Measurements from ENCODE around the gene MMAA.

Gene MMAA

GRCh38 chr4:145643295-145643694, 24.1 kb downstream of the MMAA start:
- TF ChIP-seq CTCF (IDR thresholded peaks at IDR 0.05; ENCODE audit: extremely low read depth, missing control alignments): no peak
- no peak for DNase-seq (ENCODE audit: low spot score)

GRCh38 chr4:145644699-145645098, 25.5 kb downstream of the MMAA start:
- TF ChIP-seq CTCF (IDR thresholded peaks at IDR 0.05; ENCODE audit: extremely low read depth, missing control alignments): no peak
- no peak for DNase-seq (ENCODE audit: low spot score)

- TF ChIP-seq CTCF (IDR thresholded peaks at IDR 0.05; ENCODE audit: extremely low read depth, missing control alignments): no peak
- no peak for DNase-seq (ENCODE audit: low spot score)
Observed at GRCh38 chr4:145656156-145656555, 37.0 kb downstream of the MMAA start.

- TF ChIP-seq CTCF (IDR thresholded peaks at IDR 0.05; ENCODE audit: extremely low read depth, missing control alignments): no peak
- no peak for DNase-seq (ENCODE audit: low spot score)
Observed at GRCh38 chr4:145660064-145660463, 40.9 kb downstream of the MMAA start.

- TF ChIP-seq CTCF (IDR thresholded peaks at IDR 0.05; ENCODE audit: extremely low read depth, missing control alignments): no peak
- no peak for DNase-seq (ENCODE audit: low spot score)
Observed at GRCh38 chr4:145663194-145663593, 44.0 kb downstream of the MMAA start.

GRCh38 chr4:145665773-145666172, 46.6 kb downstream of the MMAA start:
- no peak for TF ChIP-seq CTCF (IDR thresholded peaks at IDR 0.05; ENCODE audit: extremely low read depth, missing control alignments)
- DNase-seq (ENCODE audit: low spot score): no peak

GRCh38 chr4:145670422-145670821, 51.2 kb downstream of the MMAA start:
- no peak for DNase-seq (ENCODE audit: low spot score)
- TF ChIP-seq CTCF (IDR thresholded peaks at IDR 0.05; ENCODE audit: extremely low read depth, missing control alignments): no peak
